ENCODE data around the gene SPTBN4.

Gene SPTBN4

DNA sequence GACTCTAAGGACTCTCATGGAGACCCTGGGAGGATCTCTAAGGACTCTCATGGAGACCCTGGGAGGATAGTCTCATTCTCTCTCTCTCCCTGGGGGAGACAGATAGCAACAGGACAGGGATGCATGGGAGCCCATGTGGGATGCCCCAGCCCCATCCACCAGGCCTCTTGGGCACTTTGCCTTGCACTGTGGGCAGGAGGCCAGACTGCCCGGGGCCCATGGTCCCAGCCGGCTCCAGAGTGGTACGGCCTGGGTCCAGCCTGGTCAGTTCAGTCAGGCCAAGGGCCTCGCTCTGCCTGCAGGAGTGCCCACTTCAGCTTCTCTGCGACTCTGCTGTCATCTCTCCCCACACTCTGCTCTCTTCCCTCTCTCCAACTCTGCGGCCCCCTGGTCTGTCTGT, 61.3 kb downstream of the SPTBN4 start:
- TF ChIP-seq YY1 (IDR thresholded peaks at IDR 0.05; ENCODE audit: low read depth) (no peak), CREB1 (IDR thresholded peaks at IDR 0.05; ENCODE audit: low read depth) (no peak), EGR1 (IDR thresholded peaks at IDR 0.05) (no peak), EP300 (IDR thresholded peaks at IDR 0.05; ENCODE audit: borderline replicate concordance) (no peak), TAF1 (IDR thresholded peaks at IDR 0.05; ENCODE audit: low read depth) (no peak), FOXM1 (IDR thresholded peaks at IDR 0.05; ENCODE audit: borderline replicate concordance, low read depth) (no peak), TCF12 (IDR thresholded peaks at IDR 0.05; ENCODE audit: low read depth) (no peak), RAD21 (IDR thresholded peaks at IDR 0.05; ENCODE audit: low read depth) (no peak), TEAD4 (IDR thresholded peaks at IDR 0.05) (no peak), ZBTB7A (IDR thresholded peaks at IDR 0.05; ENCODE audit: low read depth) (no peak), NFIC (IDR thresholded peaks at IDR 0.05) (no peak), CEBPB (IDR thresholded peaks at IDR 0.05) (no peak)
- TF ChIP-seq, protein P1, sequence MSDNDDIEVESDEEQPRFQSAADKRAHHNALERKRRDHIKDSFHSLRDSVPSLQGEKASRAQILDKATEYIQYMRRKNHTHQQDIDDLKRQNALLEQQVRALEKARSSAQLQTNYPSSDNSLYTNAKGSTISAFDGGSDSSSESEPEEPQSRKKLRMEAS (IDR thresholded peaks at IDR 0.05): no peak
- TF ChIP-seq, protein P2, sequence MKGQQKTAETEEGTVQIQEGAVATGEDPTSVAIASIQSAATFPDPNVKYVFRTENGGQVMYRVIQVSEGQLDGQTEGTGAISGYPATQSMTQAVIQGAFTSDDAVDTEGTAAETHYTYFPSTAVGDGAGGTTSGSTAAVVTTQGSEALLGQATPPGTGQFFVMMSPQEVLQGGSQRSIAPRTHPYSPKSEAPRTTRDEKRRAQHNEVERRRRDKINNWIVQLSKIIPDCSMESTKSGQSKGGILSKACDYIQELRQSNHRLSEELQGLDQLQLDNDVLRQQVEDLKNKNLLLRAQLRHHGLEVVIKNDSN (IDR thresholded peaks at IDR 0.05): no peak
- TF ChIP-seq, protein P3, sequence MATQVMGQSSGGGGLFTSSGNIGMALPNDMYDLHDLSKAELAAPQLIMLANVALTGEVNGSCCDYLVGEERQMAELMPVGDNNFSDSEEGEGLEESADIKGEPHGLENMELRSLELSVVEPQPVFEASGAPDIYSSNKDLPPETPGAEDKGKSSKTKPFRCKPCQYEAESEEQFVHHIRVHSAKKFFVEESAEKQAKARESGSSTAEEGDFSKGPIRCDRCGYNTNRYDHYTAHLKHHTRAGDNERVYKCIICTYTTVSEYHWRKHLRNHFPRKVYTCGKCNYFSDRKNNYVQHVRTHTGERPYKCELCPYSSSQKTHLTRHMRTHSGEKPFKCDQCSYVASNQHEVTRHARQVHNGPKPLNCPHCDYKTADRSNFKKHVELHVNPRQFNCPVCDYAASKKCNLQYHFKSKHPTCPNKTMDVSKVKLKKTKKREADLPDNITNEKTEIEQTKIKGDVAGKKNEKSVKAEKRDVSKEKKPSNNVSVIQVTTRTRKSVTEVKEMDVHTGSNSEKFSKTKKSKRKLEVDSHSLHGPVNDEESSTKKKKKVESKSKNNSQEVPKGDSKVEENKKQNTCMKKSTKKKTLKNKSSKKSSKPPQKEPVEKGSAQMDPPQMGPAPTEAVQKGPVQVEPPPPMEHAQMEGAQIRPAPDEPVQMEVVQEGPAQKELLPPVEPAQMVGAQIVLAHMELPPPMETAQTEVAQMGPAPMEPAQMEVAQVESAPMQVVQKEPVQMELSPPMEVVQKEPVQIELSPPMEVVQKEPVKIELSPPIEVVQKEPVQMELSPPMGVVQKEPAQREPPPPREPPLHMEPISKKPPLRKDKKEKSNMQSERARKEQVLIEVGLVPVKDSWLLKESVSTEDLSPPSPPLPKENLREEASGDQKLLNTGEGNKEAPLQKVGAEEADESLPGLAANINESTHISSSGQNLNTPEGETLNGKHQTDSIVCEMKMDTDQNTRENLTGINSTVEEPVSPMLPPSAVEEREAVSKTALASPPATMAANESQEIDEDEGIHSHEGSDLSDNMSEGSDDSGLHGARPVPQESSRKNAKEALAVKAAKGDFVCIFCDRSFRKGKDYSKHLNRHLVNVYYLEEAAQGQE (IDR thresholded peaks at IDR 0.05; ENCODE audit: low read depth): no peak

DNA sequence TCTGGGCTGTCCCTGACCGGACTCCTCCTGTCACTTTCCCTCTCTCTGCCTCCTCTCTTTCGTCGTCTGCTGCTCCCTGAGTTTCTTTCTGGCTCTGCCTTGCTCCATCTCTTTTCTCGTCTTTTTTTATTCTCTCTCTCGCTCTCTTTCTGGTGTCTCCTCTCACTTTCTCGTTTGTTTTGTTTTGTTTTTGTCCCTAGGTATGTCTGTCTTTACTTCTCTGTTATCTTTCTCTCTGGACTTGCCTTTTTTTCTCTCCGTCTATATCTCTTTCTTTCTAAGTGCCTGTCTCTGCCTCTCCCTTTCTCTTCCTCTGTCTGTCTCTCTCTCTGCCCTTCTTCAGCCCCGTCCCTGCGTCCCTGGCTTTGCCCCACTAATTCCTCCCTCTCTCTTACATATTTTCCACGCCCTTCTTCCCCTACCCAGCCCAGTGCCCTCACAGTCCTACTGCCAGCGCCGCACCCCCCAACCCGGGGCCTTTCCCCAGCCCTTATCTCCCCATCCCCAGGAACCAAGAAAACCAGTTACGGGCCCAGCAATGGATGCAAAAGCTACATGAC, 61.8 kb downstream of the SPTBN4 start:
- TF ChIP-seq EGR1 (IDR thresholded peaks at IDR 0.05): no peak
- no peak for TF ChIP-seq YY1 (IDR thresholded peaks at IDR 0.05; ENCODE audit: low read depth)
- TF ChIP-seq CEBPB (IDR thresholded peaks at IDR 0.05): no peak
- TF ChIP-seq FOXM1 (IDR thresholded peaks at IDR 0.05; ENCODE audit: borderline replicate concordance, low read depth): no peak
- TF ChIP-seq, protein P1 (IDR thresholded peaks at IDR 0.05): no peak
- no peak for TF ChIP-seq TCF12 (IDR thresholded peaks at IDR 0.05; ENCODE audit: low read depth)
- TF ChIP-seq EP300 (IDR thresholded peaks at IDR 0.05; ENCODE audit: borderline replicate concordance): no peak
- TF ChIP-seq ZBTB7A (IDR thresholded peaks at IDR 0.05; ENCODE audit: low read depth): no peak
- no peak for TF ChIP-seq NFIC (IDR thresholded peaks at IDR 0.05)
- TF ChIP-seq RAD21 (IDR thresholded peaks at IDR 0.05; ENCODE audit: low read depth): no peak
- no peak for TF ChIP-seq TEAD4 (IDR thresholded peaks at IDR 0.05)
- TF ChIP-seq, protein P3 (IDR thresholded peaks at IDR 0.05; ENCODE audit: low read depth): no peak
- no peak for TF ChIP-seq TAF1 (IDR thresholded peaks at IDR 0.05; ENCODE audit: low read depth)
- TF ChIP-seq CREB1 (IDR thresholded peaks at IDR 0.05; ENCODE audit: low read depth): no peak
- TF ChIP-seq, protein P2 (IDR thresholded peaks at IDR 0.05): no peak

DNA sequence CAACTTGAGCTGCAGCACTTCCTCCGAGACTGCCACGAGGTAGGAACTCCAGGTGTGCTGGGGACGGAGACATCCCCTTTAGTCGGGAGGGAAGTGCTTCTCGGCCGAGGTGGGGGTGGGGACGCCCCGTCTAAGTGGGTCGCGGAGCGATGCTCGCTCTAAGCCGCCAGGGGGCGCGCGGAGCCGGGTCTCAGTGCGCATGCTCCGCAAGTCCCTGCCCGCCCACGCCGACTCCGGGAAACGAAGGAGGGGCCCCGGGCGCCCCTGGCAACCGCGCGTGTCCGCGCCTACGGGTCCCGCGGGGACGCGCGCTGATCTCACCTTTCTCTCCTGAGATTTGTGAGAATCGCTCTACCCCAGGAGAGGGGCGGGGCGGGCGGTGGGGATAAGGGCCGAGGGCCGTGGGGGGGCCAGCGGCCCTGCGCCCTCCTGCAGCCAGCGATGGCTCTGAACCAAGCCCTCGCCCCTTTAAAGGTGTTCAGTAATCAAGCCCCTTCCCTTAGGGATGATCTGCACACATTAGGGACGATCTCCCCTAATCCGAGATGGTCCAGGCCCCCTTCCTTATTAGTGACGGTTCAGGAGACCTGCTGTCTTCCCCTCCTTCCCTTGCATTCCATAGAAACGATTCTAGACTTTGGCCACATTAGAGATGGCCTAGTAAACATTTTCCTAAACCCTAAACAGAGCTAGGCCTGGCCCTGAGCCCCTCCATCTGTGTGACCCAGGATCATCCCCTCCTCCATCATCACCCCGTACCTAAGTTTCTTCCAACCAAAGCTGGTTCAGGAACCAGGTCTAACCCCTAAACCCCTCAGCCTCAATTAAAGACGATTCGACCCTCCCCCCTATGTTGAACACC, 62.5 kb downstream of the SPTBN4 start:
- TF ChIP-seq CREB1 (IDR thresholded peaks at IDR 0.05; ENCODE audit: low read depth) (no peak), YY1 (IDR thresholded peaks at IDR 0.05; ENCODE audit: low read depth) (no peak), EP300 (IDR thresholded peaks at IDR 0.05; ENCODE audit: borderline replicate concordance) (no peak), TCF12 (IDR thresholded peaks at IDR 0.05; ENCODE audit: low read depth) (no peak), NFIC (IDR thresholded peaks at IDR 0.05) (no peak), TEAD4 (IDR thresholded peaks at IDR 0.05) (no peak), ZBTB7A (IDR thresholded peaks at IDR 0.05; ENCODE audit: low read depth) (peak; percentile 84), RAD21 (IDR thresholded peaks at IDR 0.05; ENCODE audit: low read depth) (peak; percentile 41; the same call in 1 of the 2 replicates), EGR1 (IDR thresholded peaks at IDR 0.05) (peak; percentile 99)

DNA sequence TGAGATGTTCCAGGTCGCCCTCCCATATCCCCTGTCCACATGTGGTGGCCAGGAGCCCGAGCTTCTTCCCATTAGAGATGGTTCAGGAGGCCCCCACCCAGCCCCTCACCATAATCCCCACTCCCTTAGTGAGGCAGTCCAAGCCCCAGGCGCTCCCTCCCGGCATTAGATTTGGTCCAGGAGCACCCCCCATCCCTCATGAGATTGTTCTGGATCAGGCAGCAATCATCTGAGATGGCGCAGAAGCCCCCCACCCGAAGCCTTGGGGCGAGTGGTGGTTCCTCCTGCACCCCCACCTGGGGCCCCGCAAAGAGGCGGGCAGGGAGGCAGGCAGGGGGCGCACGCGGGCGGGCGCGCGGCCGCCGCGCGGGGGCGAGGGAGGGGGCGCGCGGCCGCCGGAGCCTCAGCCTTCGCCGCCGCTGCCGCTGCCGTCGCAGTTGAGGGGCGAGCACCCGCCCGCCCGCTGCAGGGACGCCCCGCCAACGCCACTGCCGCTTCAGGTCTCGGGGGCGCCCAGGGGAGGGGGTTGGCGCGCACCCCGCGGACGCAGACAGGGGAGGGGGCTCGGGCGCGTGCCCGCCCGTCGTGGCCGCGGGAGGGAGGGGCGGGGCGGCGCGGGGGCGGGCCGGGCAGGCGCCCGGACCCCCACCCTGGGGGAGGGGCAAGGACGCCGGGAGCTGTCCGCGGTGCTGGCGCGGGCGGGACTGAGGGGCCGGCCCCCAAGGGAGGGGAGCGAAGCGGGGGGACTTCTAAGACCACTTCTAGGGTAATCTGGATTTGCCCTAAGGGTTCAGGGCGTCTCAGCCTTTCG, 63.5 kb downstream of the SPTBN4 start:
- TF ChIP-seq TAF1 (IDR thresholded peaks at IDR 0.05; ENCODE audit: low read depth) (no peak), ZBTB7A (IDR thresholded peaks at IDR 0.05; ENCODE audit: low read depth) (peak; percentile 84; the same call in 1 of the 2 replicates), CREB1 (IDR thresholded peaks at IDR 0.05; ENCODE audit: low read depth) (no peak), EGR1 (IDR thresholded peaks at IDR 0.05) (peak; percentile 48), YY1 (IDR thresholded peaks at IDR 0.05; ENCODE audit: low read depth) (no peak), EP300 (IDR thresholded peaks at IDR 0.05; ENCODE audit: borderline replicate concordance) (no peak), TCF12 (IDR thresholded peaks at IDR 0.05; ENCODE audit: low read depth) (no peak), TEAD4 (IDR thresholded peaks at IDR 0.05) (no peak), CEBPB (IDR thresholded peaks at IDR 0.05) (no peak), FOXM1 (IDR thresholded peaks at IDR 0.05; ENCODE audit: borderline replicate concordance, low read depth) (no peak), NFIC (IDR thresholded peaks at IDR 0.05) (no peak), RAD21 (IDR thresholded peaks at IDR 0.05; ENCODE audit: low read depth) (no peak)
- TF ChIP-seq, protein P3 (IDR thresholded peaks at IDR 0.05; ENCODE audit: low read depth): peak; percentile 86
- TF ChIP-seq, protein P2 (IDR thresholded peaks at IDR 0.05): no peak
- TF ChIP-seq, protein P1 (IDR thresholded peaks at IDR 0.05): 0 out of 2 replicates have a peak, but pooled peaks have one; percentile 29

Data from Ishikawa (cell line).